Fibroblast of skin of right biceps (primary cell): ENCODE data around the gene IL10.

Experiments used
- DNase-seq: peaks from one replicate; pipeline ENCODE4 v3.0.0-alpha.2; 2013

IL10 gene

DNA sequence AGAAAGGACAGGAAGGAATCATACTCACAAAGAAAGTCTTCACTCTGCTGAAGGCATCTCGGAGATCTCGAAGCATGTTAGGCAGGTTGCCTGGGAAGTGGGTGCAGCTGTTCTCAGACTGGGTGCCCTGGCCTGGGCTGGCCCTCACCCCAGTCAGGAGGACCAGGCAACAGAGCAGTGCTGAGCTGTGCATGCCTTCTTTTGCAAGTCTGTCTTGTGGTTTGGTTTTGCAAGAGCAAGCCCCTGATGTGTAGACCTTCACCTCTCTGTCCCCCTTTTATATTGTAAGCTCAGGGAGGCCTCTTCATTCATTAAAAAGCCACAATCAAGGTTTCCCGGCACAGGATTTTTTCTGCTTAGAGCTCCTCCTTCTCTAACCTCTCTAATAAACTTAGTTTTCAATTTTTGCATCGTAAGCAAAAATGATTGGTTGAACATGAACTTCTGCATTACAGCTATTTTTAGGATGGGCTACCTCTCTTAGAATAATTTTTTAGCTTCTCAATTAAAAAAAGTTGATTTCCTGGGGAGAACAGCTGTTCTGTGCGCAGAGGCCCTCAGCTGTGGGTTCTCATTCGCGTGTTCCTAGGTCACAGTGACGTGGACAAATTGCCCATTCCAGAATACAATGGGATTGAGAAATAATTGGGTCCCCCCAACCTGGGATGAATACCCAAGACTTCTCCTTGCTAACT lies at the start of gene IL10:
TSS of gene IL10 (minus strand) at position 252 of the 695 bp plus-strand sequence. CDS start at position 193, 59 bp downstream.
- DNase-seq, result no peak

- no peak for DNase-seq
Observed at GRCh38 chr1:206821493-206821892, 49.2 kb upstream of the IL10 start.

DNA sequence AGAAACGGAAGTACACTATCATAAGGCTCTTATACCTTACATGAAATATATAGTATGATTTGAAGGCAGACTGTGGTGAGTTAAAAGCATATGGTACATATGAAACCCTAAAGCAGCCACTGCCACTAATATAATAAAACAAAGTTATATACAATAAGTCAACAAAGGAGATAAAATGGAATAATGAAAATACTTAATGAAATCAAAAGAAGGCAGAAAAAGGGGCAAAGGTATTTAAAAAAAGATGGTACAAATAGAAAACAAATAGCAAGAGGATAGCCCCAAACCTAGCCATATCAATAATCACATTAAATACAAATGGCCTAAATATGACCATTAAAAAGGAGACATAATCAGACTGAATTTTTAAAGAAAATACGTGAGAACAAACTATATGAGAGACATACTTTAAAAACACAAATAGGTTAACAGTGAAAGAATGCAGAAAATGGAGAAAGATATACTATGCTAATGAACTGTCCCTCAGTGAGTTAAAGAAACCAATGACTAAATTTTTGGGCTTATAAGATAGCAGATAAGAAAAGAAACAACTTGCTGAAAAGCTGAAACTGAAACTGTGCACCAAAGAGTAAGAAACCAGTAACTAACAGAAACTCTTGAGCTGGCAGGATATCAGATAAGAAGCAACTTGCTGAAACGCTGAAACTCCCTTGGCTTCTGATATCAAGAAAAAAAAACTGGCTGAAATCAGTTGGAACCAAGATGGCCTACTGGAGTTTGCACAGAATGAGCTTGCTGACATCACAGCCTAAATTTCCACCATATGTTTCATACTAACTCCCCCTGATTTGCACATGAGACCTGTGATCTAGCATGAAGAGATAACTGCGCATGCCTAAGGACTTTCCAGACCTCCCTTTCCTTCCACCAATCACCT lies 44.3 kb upstream of the IL10 start:
- no peak for DNase-seq

DNA sequence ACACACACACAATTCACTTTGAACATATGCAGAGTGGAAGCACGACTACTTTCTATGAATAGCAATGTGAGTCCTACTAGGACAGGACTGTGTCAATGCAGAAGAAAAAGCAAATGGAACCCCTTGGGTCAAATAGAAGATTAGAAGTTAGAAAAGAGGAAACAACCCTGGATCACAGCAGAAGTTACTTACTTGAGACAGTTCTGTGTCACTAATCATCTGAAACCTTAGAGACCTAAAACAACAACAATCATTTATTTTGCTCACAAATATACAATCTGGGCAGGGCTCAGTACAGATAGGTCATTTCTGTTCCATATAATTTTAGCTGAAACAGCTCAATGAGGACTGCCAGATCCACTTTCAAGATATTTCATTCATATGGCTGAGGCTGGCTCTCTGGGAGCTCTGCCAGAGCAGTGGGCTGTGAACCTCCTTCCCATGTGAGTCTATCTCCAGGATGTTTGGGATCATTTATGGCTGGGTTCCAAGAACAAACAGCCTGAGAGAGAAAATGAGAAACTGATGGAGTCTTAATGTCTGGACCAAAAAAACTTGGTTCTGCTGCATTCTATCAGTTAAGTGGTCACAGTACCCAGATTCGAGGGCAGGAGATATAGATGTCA lies 42.5 kb upstream of the IL10 start:
- DNase-seq, result peak; percentile 86

DNA sequence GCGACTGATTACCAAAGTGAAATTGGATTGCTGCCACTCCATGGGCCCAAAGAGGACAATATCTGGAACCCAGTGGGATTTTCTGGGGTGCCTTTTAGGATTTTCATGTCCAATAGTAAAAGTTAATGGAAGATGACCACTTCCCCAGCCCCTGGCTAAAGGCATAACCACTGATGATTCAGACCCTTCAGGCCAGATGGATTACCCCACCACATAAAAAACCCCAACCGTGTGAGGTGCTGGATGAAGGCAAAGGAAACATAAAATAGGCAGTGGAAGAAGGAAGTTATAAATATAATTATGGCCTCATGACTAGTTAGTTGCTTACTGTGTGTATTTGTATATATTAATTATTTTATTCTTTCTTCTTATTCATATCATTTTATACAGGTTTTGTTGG lies 40.2 kb upstream of the IL10 start:
- no peak for DNase-seq

DNA sequence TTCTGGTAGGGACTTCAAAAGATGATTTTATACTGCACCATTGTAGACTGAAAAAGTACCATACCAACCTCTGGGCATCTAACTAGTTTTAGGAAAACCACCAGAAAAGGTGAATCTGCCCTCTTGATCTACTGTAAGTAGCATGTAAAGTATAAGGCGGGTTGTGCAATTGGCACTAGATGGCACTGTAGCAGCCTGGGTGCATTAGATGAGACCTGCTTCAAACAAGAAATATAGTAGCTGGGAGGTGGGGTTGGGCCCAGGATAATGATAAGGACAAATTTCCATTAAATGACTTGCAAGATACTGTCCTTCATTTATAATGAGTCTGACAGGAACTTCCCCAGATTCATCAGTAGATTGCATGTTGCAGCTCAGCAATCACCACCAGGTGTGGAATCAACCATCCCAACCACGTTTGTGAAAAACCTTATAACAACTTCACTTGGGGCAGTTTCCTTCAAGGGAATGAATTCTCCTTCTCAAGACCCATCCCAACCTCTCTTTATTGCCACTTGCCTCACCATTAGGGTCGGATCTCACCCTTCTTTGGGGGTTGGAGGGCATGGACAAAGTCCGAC lies 37.3 kb upstream of the IL10 start:
- DNase-seq, result peak; percentile 38

GRCh38 chr1:206808615-206809014 lies 36.3 kb upstream of the IL10 start:
- DNase-seq, result peak; percentile 43

DNA sequence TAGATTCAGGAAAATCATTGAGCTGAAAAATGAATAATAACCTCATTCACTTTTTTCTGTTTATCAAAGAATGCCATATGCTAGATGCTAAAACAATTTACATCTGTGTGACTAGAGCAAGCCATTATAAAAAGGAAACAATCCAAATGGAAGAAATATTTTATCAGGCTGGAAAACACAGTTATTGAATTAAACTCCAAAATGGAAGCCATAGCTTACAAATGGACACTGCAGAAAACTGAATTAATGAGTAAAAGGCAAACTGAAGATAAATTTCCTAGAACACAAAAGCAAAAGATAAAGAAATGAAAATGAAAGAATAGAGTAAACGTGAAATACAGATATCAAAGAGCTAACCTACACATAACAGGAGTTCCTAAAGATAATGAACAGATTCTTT lies 33.1 kb upstream of the IL10 start:
- DNase-seq, result no peak

DNA sequence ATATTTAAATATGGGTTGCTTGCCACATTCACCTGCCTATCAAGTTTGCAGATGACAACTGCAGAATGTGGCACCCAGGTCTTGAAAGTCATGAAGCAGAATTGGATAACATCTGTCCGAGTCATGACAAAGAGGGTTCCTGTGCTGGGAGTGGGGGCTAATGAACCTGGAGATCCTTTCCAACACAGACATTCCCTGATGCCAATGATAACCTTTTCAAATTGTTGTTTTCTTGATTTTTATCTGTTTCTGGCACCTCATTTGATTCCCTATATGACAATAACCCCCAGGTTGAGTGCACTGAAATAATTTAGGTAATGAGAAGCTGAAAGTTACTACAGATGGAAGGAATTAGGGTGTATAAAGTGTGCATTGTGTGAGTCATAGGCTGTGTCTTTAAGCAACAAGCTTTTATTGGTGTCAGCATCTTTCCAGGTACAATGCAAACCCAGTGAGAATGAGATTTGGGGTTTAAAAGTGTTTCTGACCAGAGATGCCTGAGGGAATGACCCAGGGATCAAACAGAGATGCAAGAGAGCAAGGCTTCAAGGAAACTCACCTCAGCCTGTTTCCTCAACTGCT lies 32.0 kb upstream of the IL10 start:
- DNase-seq, result peak; percentile 19

- no peak for DNase-seq
Observed at GRCh38 chr1:206803221-206803730, 31.0 kb upstream of the IL10 start.

GRCh38 chr1:206802401-206802800 lies 30.1 kb upstream of the IL10 start:
- no peak for DNase-seq

GRCh38 chr1:206801467-206801866 lies 29.2 kb upstream of the IL10 start:
- no peak for DNase-seq

DNA sequence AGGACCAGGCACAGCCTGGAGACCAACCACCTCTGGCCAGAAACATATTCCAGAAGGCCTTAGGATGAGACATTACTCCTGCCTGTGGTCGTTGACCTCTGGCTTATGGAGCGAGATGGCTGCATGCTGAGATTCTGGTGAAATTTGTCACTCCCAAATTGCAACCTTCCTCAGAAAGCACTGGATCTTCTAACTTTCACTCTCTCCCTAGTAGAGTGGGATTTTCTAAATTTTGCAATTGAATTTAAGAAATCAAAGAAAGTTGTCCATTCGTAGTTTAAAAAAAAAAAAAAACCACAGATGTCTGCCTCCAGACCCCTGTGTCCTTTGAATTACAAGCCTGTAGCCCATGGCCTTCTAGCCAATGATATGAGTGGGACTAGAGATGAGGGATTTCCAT lies 28.6 kb upstream of the IL10 start:
- DNase-seq, result no peak

DNA sequence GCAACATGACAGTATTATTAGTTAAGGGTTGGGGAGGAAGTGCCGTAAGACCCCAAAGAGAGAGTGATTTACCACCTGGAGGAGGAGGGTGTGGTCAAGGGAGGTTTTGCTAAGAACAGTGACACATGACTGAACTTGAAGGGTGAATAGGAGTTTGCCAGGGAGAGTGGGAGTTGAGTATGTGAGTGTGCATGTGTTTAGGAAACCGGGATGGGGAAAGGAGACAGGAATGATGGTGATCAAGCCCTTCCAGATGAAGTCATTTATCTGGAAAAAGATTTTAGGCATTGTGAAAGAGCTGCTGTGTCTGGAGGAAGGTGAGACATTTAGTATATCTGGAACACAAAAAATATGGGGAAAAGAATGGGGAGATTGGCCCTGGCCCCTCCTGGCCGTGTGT lies 28.1 kb upstream of the IL10 start:
- no peak for DNase-seq

GRCh38 chr1:206799311-206799710 lies 27.0 kb upstream of the IL10 start:
- DNase-seq, result no peak

DNA sequence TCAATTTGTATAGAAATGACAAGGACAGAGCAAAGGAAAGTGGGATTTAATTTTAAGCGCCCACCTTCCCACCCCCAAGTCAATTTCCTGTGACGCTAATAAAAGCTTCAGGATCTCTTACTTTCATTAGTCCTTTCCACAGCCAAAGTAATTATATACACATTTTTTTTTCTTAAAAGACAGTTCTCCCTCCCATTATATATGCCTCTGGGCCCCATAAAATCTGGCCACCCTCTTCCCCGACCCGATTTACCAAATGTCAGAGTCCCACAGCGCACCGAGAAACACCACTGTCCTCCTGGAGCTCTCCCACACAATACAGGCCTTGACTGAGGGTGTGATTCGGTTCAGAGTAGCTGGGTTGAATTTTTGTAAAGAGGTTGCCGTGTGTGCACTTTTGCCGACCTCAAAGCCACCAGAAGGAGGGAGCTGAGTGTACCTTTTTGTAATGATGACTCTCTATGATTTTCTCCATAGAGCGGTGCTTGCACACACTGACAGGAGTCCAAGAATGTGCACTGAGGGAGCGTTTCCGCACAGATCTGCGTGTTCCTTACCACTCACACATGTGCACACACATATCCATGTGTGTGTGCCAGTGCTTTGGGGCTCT lies 26.2 kb upstream of the IL10 start:
- no peak for DNase-seq

DNA sequence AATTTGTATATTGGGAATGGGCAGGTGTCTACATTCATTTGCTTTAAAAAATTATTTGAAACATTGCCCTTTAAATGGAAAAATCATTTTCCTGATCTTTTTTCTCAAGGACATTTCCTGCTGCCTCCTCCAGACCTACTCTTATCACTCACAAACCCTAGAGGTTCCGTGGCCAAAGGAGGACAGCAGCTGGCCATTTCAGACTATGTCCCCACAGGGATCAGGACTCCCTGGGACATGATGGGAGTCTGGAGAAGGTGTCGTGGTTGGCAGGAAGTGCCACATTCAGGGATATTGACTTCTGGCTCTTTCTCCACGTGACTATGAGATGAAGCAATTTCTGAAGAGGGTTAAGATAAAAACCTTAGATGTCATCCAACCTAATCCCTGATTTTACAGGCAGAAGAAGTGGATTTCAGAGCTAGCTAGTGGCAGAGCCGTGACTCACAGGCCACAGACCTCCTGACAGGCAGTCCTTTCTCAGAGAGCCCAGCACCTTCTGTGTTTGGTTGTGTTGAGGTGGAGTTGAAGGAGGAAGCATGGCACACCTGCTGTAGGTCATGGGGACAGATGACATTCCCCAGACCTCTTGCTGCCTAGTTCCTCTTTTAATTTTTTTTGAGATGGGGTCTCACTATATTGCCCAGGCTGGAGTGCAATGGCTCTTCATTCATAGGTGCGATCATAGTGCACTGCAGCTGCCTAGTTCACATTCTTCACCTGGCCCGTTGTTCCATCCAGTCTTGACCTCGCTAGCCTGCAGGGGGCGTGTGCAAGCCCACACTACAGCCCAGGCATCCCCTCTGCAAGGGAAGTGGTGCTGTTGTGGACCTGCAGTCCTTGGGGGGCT lies 25.5 kb upstream of the IL10 start:
- no peak for DNase-seq

DNA sequence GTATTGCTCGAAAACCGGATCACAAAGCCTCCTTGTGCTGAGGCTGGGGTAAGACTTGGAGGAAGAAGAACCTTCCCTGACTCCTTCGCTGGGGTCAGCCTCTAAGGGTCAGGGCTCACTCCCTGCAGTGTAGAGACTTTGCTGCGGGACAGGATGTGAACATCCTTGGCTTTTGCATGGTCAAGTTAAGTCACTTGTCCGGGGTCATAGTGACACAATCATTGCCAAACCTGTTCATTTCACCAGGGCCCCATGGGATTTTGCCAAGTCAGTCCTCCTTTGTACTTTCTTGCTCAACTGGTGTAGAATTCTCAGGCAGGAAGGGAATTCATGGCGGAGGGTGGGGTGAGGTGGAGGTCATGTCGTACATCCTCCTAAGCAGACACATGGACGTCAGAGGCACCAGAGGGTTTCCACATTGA lies 24.7 kb upstream of the IL10 start:
- no peak for DNase-seq

- no peak for DNase-seq
Observed at GRCh38 chr1:206796116-206796515, 23.8 kb upstream of the IL10 start.

- no peak for DNase-seq
Observed at GRCh38 chr1:206794294-206794908, 22.1 kb upstream of the IL10 start.

GRCh38 chr1:206793620-206794019 lies 21.3 kb upstream of the IL10 start:
- DNase-seq, result no peak
